ENCODE results near the gene ZDHHC6.

GRCh38 chr10:112442063-112442462 lies 4.7 kb downstream of the ZDHHC6 start:
- TF ChIP-seq CTCF (IDR thresholded peaks at IDR 0.05) (no peak), POLR2A (IDR thresholded peaks at IDR 0.05) (no peak)
